ENCODE data around the gene OR2A42. TPM values are rescaled to one million over a fixed set of nuclear protein-coding genes. Genes with fewer than 3 reads are reported as not detected.
"Not testable (repeated sequence)": the region's sequence is repeated elsewhere in the genome, so short reads cannot be mapped to it uniquely, and the experiment has no call there.

The OR2A42 gene
- total RNA-seq, 1 experiment from 2014 or later: not detected

GRCh38 chr7:144179165-144179479 is 60.3 kb downstream of the OR2A42 start:
- DNase-seq (ENCODE audit: low read depth, low spot score); in situ Hi-C loops (cut with HindIII; ENCODE audit: low pct_unique_long_range_greater_than_20kb, low sequenced_read_pairs): not testable (repeated sequence)

GRCh38 chr7:144178380-144179164 is 60.8 kb downstream of the OR2A42 start:
- in situ Hi-C loops (cut with HindIII; ENCODE audit: low pct_unique_long_range_greater_than_20kb, low sequenced_read_pairs): not testable (repeated sequence)

More at GRCh38 chr7:144178380-144179164, 60.8 kb downstream of the OR2A42 start:
- DNase-seq (ENCODE audit: low read depth, low spot score): peak; percentile 62

Other genes starting within 250 kb of the OR2A42 start
- gene OR6B1, start 239.3 kb downstream of the OR2A42 start, total RNA-seq (2014; rRNA removed; shearing (Covaris generic)): not detected in 2 replicates
- gene OR2A5, start 190.7 kb downstream of the OR2A42 start, total RNA-seq (2014; rRNA removed; shearing (Covaris generic)): under 0.01 TPM in 1 of 2 replicates, not detected in the other
- gene OR2A25, start 169.8 kb downstream of the OR2A42 start, total RNA-seq (2014; rRNA removed; shearing (Covaris generic)): not detected in 2 replicates
- gene OR2A12, start 153.3 kb downstream of the OR2A42 start, total RNA-seq (2014; rRNA removed; shearing (Covaris generic)): not detected in 2 replicates
- not detected in 2 replicates for gene OR2A2, start 130.0 kb downstream of the OR2A42 start, total RNA-seq (2014; rRNA removed; shearing (Covaris generic))
- not detected in 2 replicates for gene OR2A14, start 116.4 kb downstream of the OR2A42 start, total RNA-seq (2014; rRNA removed; shearing (Covaris generic))
- gene CTAGE4, start 56.1 kb downstream of the OR2A42 start, total RNA-seq (2014; rRNA removed; shearing (Covaris generic)): not detected in 2 replicates
- gene ARHGEF35, start 43.8 kb downstream of the OR2A42 start, total RNA-seq (2014; rRNA removed; shearing (Covaris generic)): not detected in 2 replicates
- 0.27 TPM in 1 of 2 replicates, not detected in the other for gene OR2A7, start 25.2 kb upstream of the OR2A42 start, total RNA-seq (2014; rRNA removed; shearing (Covaris generic))
- not detected in 2 replicates for gene CTAGE8, start 29.7 kb upstream of the OR2A42 start, total RNA-seq (2014; rRNA removed; shearing (Covaris generic))
- not detected in 2 replicates for gene OR2A1, start 72.8 kb upstream of the OR2A42 start, total RNA-seq (2014; rRNA removed; shearing (Covaris generic))
- gene ARHGEF5, start 115.8 kb upstream of the OR2A42 start, total RNA-seq (2014; rRNA removed; shearing (Covaris generic)): not detected in 2 replicates
- gene NOBOX, start 164.1 kb upstream of the OR2A42 start, total RNA-seq (2014; rRNA removed; shearing (Covaris generic)): not detected in 2 replicates